Testis (tissue), 2 donors: ENCODE data around the gene MKKS.

Source experiments
- POLR2A ChIP-seq: fragments of 450-650 bp; IDR thresholded peaks from one replicate; pipeline ENCODE4 v1.6.1; 2017; ENCODE audit warnings: antibody characterized with exemption, mild to moderate bottlenecking, moderate library complexity
- TF ChIP-seq, protein P1 (sequence below), 3 experiments: fragments of 450-650 bp in 2 of 3; fragments of 200-600 bp in 1 of 3; sonication (generic) in 1 of 3; IDR thresholded peaks; one replicate each; pipeline ENCODE4 v1.5.1; 2016 to 2019; ENCODE audit warnings: antibody characterized with exemption in 3 of 3, mild to moderate bottlenecking in 2 of 3, moderate library complexity in 1 of 3

DNA sequence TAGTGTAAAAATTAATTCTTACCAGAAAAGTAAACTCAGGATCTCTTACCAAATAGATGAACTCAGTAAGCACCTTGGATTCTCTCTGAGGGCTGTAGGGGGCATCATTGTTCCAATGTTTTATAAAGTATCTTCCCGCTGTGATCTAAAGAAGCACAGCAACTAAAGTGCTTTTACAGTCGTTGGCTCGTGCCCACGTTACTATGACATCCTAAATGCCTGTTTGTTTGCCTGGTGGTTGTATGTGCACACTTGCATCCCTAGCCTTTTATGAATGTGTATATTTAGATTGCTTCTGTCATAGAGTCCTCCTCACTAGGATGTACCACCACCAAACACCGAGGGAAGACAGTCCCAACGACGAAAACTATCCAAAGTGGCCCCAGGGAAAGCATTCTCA, 35.6 kb upstream of the MKKS start:
- TF ChIP-seq, protein P1, sequence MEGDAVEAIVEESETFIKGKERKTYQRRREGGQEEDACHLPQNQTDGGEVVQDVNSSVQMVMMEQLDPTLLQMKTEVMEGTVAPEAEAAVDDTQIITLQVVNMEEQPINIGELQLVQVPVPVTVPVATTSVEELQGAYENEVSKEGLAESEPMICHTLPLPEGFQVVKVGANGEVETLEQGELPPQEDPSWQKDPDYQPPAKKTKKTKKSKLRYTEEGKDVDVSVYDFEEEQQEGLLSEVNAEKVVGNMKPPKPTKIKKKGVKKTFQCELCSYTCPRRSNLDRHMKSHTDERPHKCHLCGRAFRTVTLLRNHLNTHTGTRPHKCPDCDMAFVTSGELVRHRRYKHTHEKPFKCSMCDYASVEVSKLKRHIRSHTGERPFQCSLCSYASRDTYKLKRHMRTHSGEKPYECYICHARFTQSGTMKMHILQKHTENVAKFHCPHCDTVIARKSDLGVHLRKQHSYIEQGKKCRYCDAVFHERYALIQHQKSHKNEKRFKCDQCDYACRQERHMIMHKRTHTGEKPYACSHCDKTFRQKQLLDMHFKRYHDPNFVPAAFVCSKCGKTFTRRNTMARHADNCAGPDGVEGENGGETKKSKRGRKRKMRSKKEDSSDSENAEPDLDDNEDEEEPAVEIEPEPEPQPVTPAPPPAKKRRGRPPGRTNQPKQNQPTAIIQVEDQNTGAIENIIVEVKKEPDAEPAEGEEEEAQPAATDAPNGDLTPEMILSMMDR (IDR thresholded peaks at IDR 0.05): peak in 2 of 3 experiments; percentile 27 to 40
- no peak for TF ChIP-seq POLR2A
